CD4-positive, alpha-beta T cell treated with Interleukin-2 at 100 ng/mL for 4 hours (primary cell): ENCODE measurements around the gene NKAIN1.

ENCODE experiments used
- DNase-seq: peaks from one replicate; pipeline ENCODE4 v3.0.0-alpha.2; 2020; ENCODE audit warnings: low spot score

Gene NKAIN1

DNA sequence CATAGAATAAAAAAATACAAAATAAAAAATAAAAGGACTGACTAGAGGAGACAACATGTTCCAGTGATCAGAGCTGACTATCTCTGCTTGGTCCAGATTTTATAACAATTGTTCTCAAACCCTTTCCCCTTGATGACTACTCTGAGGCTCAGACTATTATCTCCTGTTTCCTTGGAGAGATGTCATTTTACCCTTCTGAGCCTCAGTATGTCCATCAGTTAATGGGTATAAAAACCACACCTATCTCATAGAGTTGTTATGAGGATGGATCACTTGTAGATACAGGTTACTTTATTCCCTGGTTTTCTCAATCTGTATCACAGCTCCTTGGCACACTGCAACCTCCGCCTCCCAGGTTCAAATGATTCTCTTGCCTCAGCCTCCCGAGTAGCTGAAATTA is 7.0 kb downstream of the NKAIN1 start:
- DNase-seq, result no peak

DNA sequence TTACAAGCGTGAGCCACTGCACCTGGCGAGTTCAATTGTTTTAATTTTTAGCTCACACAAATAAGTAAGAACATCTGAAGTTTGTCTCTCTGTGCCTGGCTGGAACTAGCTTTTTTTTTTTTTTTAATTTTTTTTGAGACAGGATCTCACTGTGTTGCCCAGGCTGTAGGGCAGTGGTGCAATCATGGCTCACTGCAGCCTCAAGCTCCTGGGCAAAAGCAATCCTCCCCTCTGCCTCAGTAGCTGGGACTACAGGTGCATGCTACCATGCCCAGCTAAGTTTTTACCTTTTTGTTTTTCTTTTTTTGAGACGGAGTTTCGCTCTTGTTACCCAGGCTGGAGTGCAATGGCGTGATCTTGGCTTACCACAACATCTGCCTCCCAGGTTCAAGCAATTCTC is 7.9 kb downstream of the NKAIN1 start:
- no peak for DNase-seq

DNA sequence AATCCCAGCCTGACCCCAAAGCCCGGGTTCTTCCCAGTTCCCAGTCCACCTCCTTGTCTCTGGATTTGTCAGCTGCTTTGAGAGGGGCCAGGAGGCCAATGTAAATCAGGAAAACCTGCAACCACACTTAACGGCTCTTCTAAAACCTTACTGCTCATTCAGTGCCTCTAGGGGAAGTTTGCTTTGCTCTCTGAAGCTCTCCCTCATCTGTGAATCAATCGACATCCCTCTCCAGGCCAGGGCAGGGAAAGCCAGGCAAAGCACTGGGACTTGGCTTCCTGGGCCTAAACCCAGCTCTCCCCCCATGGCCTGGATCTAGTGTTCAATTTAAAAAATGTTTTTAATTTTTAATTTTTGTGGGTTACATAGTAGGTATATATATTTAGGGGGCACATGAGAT is 9.3 kb downstream of the NKAIN1 start:
- no peak for DNase-seq

DNA sequence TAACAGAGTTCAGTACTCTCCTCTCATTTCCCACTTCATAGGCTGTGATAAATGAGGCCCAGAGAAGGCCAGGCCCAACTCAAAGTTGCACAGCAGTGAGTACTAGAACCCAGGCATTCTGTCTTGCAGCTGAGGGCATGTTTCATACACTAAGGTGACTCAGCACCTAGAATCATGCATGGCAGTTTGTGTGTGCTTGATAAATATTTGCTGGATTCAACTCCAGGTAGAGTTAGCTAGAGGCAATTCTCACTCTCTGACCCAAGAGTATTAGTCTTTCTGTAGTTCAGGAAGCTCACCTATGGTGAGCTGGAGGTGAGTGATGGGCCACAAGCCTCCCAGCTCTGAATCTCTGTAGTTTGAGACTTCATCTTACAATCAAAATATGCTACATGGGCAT is 10.7 kb downstream of the NKAIN1 start:
- no peak for DNase-seq

GRCh38 chr1:31227891-31228568 is 11.7 kb downstream of the NKAIN1 start:
- no peak for DNase-seq

GRCh38 chr1:31224068-31224467 is 15.6 kb downstream of the NKAIN1 start:
- DNase-seq, result no peak

DNA sequence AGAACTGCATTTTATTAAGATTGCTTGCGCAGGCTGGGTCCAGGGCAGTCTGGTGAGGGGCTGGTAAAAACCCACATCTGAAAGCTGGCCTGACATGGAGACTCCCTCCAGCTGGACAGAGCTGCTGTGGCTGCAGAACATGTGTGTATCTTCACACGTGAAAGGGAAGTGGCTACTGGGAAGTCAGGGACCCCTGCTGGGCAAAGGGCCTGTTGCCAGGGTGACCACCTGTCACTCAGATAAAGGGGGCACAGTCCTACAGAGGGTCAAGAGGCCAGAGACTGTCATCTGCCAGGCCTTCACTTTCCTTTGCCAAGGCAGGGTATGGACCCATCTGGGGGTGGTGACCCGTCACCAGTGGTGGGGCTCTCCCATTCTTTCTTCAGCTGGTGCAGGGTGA is 17.5 kb downstream of the NKAIN1 start:
- no peak for DNase-seq

DNA sequence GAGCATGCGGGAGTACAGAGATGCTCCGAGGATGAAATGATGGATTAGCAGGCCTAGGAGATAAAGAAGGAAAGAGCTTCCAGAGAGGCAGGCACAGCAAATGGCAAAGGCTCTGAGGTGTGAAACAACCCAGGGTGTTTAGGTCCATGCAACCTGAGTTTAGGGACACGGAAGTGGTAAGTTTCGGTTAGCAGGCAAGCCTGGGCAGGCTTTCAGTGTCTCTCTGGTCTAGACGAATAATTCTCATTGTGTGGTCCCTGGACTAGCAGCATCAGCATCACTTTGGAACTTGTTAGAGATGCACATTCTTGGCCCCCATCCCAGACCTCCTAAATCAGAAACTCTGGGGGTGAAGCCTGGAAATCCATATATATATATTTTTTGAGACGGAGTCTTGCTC is 18.6 kb downstream of the NKAIN1 start:
- no peak for DNase-seq

DNA sequence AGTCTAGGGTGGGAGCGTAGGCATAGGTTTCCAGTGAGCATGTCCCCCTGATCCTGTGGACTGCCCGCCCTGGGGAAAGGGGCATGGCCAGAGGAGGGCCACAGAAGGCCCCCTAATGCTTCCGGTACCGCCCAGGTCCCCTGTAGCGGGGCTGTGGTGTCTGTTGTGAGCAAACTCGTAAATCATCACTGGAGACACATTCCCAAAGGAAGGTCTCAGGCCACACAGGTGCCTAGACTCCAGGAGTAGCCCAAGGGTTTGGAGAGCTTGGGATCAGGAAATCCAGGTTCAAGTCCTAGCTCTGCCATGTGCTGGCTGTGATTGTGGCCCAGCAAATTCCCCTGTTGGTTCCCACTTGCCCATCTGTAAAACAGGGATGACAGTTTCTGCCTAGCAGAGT is 20.2 kb downstream of the NKAIN1 start:
- no peak for DNase-seq

GRCh38 chr1:31218705-31219104 is 21.0 kb downstream of the NKAIN1 start:
- no peak for DNase-seq

DNA sequence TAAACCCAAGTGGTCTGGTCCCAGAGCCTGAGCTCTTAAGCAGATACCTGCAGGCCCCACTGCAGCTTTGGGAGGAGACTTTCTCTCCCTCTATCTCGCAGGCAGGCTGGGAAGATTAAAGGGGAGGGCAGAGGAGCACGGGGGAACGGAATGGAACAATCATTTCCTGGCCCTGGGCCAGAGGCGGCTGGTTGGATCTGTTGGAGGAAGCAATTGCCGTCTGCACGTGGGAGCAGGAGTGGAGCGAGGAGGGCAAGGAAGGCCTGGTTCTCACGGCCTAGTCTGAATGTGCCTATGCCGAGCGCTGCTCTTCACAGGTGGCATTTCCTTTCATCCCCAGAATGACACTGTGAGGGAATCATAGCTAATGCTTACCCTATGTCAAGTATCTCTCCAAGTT is 23.7 kb downstream of the NKAIN1 start:
- DNase-seq, result no peak

- no peak for DNase-seq
Observed at GRCh38 chr1:31215065-31215570, 24.6 kb downstream of the NKAIN1 start.

DNA sequence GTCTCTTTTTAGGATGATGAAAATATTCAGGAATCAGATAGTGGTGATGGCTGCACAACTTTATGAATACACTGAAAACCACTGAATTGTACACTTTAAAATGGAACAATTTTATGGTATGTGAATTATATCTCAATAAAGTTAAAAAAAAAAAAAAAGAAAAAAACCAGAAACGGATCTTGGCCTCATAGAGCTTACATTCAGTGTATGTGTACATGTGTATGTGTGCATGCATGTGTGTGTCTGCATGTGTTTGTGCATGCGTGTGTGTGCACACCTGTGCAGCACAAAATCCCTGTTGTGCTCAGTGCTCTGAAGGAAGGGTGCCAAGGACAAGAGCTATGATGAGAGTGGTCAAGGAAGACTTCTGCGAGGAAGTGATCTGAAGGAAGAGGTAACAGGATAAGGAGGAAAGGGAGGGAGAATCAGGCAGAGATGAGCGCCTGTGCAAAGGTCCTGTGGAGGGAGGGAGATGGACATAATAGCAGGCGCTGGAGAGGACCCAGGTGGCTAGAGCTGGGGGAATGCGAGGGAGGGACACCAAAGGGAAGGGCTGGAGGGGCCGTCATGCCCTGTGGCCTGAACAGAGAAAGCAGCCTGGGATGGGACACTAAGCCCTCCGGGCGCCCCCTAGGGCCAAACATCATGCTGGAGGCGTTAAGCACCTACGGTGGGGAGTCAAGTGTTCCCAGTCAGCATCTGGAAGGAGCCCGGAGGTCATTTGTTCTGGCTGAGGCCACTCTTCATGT is 25.2 kb downstream of the NKAIN1 start:
- DNase-seq, result no peak

DNA sequence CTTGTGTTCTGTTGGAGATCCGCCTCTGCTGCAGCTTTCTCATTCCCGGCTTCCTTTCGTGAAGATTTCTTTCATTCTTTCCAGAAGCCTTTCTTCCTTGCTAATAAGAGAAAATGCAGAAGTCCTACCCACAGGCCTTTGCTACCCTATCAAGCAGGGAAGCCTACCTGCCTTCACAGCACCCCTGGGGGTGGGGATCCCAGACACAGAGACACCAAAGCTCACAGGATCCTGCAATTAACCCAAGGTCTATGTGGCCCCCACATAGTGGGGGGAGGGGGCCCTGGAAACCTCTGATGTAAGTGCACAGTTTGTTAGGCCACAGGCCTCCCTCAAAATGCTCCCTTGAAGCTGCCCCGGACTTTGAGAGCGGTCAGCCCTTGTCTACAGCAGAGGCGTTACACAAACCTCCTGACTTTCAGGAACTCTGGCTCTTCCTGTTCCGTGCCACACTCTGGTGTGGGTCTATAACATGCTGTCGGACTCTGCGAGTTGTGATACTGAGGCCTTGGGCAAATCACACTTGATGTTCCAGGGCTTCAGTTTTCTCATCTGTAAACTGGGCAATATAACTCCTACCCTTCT is 31.2 kb downstream of the NKAIN1 start:
- no peak for DNase-seq

DNA sequence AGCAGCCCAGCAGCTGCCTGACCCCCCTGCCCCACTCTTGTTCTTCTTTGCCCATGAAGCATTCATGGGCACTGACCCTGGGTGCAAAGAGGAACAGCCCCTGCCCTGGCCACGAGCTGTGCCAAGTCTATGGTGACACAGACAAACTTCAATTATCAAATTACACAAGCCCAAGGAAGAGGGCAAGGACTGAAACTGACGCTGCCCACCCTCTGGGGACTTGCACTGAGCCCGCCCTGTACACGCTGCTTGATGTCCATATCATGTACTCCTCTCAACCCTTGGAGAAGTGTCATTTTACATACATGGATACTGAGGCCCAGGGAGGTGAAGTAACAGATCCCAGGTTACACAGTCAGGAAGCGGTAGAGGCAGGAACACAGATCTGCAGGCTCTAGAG is 32.1 kb downstream of the NKAIN1 start:
- no peak for DNase-seq

GRCh38 chr1:31207046-31207445 is 32.6 kb downstream of the NKAIN1 start:
- DNase-seq, result no peak

GRCh38 chr1:31203215-31203614 is 36.5 kb downstream of the NKAIN1 start:
- no peak for DNase-seq

- no peak for DNase-seq
Observed at GRCh38 chr1:31201931-31202360, 37.7 kb downstream of the NKAIN1 start.

DNA sequence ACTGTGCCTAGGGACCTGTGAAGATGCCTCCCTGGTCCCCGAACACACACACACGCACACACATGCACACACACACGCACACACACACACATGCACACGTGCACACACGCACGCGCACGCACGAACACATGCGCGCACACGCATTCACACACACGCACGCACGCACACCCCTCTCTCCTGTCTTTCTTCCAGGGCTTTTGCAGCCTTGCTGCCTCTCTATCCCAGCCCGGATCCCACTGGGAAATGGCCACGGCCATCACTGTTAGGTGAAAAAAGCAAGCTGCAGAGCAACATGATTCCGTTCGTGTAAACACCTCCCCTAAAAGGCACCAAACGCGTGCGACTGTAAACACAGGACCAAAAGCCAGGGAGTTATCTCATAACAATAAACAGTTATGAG is 39.7 kb downstream of the NKAIN1 start:
- DNase-seq, result no peak

GRCh38 chr1:31199236-31199790 is 40.4 kb downstream of the NKAIN1 start:
- DNase-seq, result no peak

DNA sequence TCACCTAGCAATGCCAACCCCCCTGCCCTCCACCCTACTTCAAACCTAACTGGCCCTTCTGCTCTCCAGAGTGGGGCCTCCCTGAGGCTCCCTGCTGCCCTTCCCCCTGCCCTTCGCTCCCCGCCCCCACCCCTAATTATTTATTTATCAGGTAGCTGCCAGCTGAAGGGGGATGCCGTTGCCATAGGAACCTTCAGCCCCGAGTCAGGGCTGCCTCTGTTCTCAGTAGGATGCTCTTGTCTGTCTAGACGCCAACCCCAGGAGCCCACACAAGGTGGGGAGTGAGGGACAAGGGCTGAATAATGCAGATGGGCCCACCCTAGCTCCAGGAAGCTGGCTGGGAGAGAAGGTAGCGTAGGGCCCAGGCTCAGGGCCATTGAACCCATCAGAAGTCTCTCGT is 41.1 kb downstream of the NKAIN1 start:
- no peak for DNase-seq

- no peak for DNase-seq
Observed at GRCh38 chr1:31198150-31198549, 41.5 kb downstream of the NKAIN1 start.

GRCh38 chr1:31196685-31197084 is 43.0 kb downstream of the NKAIN1 start:
- no peak for DNase-seq
